GM18508 (cell line): ENCODE results near the gene ZHX3.
"Not testable (repeated sequence)": the region's sequence is repeated elsewhere in the genome, so short reads cannot be mapped to it uniquely, and the experiment has no call there.

Experiments used
- ATAC-seq: cut with Tn5 transposase; IDR thresholded peaks from one replicate; pipeline ENCODE4 v1.9.1; 2021; ENCODE audit warnings: moderate number of reproducible peaks; ENCODE audit not compliant: insufficient read depth, unreplicated experiment

The ZHX3 gene

DNA sequence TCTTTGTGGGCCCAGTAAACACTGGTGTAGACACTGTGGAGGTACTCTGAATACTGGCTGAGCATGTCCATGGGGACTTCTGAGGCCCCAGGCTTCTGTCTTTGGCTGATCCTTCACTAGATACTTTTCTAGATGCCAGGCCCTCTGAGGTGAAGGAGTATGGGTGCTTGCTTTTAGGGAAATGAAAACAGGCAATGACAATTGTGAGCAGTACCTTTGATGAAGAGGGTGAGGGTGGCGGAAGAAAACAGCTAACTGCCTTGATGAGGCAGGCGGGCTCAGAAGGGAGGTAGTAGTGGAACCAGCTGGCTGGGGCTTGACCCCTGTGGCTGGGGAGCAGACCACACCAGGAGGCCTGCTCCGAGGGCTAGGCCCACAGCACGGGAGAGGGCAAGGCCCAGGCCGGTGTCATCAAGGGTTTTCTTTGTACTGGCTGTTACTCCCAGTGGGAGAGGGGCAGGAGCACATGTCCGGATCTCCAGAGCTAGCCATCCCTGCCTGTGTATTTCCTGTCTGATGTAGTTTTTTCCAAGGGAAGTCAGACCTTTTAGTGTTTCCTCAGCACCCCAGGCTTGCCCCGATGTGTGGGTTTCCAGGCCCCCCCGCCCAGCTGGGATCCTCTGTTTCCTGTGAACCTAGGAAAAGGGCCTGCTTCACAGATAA, 176.2 kb downstream of the ZHX3 start:
- no peak for ATAC-seq

DNA sequence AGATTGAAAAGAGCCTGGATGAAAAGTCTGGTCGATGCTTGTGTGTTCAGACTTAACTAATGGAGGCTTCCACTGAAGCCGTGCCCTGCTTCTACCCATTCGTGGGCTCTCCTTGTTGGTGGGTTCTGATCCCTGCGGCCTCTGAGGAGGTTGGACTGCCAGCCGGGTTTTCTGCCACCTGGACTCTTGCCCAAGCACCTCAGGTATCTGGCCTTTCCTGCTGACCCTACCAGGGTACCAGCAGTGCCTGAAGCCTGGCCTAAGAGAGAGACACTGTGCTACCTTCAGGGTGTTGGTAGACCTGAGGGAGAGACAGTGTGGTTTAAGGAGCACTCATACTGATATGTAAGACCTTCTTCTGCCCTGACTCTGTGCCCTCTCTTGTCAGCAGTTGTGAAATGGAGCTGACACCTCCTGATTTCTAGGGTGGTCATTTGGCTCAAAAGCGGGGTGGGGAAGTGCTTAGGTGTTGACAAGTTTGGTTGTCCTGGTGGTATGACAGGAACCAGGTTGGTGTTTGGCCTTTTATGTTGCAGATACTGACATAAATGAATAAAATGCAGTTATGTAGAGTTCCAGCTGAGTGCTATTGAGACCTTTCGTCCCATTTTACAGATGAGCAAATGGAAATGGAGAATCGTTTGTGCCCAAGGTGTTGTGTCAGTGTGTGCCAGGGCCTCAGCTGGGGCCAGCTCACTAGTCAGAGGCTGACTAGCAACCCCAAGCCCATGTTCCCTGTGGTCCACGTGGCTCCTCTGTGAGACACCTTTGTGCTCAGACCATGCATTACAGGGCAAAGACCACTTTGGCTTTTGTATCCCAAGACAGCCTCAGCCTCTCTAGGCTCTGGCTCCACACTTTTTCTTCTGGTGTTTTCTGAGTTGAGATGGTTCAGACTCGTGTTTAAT, 177.1 kb downstream of the ZHX3 start:
- no peak for ATAC-seq

DNA sequence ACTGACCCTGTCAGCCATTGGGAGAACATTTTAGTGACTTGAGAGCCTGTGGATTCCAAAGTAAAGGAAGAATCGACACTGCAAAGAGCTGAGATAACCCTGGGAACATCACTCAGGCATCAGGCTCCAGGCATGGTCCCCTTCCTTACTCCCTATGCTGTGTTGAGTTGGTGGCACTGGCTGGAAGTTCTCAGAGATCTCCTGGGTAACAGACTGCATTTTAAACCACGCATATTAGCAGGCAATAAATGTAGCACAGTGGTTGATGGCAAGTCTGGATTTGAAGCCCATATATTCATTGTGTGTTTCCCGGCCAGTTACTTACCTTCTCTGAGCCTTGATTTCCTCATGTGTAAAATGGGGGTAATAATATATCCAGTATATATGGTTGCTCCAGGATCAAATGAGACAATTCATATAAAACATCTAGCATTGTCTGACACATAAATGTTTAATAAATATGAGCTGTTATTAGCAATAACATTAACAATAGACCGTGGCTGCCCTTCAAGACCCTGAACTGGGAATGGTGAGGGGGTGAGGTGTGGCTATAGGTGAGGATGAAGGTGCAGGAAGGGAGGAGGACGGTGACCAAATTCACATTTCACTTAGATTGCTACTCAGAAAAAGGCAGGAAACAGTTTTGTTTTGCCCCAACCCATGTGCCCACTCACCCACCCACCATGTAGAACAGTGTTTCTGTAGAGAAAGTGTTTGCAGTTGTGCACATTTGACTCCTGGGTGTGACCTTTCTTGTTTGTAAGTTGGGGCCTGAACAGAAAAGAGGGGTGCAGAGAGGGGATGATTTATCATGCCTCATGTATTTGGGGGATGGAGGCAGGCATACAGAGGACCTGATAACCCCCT, 178.1 kb downstream of the ZHX3 start:
- ATAC-seq = no peak

DNA sequence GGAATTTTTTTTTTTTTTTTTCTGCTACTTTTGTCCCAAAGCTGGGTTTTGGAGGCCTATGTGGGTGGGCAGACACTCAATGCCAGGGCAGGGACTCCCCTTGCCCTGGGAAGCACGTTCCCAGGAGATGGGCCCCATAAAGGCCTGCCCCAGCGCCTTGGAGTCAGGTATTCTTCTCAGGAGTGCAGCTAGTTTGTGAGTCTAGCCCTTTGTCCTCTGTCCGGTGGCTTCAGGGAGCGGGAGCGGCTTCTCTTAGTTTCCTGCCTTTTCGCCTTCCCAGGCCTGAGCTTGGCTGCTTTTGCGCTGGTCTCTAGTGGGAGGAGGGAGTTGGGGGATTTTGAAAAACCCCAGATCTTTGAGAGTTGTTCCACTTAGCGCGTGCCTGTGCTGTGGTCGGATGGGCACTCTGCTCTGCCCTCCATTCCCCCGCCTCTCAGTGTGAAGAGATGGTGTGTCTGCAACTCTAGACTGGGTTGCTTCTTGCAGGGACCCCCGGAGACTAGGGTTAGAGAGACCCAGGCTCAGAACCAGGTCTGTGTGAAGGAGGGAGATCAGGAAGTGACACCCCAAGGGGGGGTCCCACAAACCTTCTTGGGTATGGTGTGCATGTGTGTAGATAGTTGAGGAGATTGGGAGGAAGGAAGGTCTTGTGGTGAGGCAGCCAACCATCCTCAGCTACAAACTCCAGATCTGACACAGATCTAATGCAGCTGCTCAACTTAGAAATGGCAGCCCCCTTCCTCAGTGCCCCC, 178.9 kb downstream of the ZHX3 start:
- ATAC-seq = no peak

DNA sequence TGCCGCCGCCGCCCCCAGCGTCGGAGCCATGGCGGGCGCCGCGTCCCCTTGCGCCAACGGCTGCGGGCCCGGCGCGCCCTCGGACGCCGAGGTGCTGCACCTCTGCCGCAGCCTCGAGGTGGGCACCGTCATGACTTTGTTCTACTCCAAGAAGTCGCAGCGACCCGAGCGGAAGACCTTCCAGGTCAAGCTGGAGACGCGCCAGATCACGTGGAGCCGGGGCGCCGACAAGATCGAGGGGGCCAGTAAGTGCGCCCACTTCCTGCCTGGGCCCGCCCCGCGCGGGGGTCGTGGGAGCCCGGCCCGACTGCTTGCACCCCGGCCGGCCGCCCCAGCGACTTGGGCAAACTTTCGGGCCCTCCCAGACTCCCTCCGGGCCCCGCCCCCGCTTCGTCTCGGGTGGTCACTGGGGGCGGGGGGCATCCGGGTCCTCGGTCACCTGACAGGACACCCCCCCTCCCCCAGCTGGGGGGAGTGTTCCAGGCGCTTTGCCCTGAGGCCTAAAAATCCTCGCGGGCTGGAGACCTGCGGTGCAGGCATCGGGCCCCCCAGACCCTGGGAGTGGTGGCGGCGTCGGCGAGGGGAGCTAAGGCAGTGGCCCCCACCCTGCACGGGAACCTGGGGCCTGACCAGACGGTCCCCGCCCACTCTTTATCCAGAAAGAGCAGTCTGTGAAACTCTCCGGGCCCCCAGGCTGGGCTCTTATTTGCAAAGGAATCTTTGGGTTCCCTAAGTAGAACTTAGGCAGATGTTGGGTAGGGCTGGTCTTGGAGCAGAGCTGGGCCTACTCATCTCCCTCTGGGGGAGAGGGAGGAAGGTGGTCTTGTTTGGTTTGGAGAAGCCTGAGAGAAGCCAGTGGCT, 179.7 kb downstream of the ZHX3 start:
- no peak for ATAC-seq

DNA sequence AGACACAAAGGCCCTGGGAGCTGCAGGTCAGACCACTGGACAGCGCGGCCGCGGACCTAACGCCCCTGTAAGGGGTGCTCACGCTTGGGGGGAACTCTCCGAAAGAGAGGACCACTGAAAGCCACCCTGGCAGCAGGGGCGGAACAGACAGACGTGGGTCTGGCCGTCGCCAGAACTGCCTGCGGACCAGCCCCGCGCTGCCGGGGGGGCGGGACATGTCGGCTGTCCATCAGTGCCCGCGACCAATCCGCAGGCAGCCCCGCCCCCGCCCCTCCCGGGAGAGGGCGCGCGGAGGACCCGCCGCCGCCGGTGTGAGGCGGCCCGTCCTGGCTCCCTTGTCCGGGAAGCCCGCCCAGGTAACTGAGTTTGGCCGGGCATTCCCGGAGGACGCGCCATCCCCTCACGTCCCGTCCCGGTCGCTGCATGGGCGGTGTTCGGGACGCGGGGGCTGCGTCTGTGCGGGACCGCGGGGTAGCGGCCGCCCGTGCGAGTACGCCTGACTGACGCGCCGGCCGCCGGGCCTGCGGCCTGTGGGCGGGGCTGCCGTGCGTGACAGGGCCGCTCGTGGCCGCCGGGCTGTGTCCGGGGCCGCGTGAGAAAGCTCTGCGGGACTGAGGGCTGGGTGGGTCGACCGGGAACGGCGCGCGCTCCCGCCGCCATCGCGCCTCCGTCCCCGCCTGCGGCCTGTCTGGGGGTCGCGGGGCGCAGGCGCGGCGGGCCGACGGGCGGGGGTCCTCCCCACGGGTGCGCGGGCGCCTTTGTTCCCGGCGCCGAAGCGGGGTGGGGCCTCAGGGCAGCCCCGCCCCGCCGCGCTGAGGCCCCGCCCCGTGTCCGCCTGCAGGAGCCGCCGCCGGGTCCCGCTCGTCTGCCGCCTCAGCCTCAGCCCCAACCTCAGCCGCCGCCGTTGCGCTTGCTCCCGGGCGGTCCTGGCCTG, 180.6 kb downstream of the ZHX3 start, which contains the start of gene PLCG1:
TSS of gene PLCG1 (plus strand) at position 864 of the 934 bp plus-strand sequence. CDS start 99 bp downstream, outside the sequence.
- ATAC-seq = no peak

DNA sequence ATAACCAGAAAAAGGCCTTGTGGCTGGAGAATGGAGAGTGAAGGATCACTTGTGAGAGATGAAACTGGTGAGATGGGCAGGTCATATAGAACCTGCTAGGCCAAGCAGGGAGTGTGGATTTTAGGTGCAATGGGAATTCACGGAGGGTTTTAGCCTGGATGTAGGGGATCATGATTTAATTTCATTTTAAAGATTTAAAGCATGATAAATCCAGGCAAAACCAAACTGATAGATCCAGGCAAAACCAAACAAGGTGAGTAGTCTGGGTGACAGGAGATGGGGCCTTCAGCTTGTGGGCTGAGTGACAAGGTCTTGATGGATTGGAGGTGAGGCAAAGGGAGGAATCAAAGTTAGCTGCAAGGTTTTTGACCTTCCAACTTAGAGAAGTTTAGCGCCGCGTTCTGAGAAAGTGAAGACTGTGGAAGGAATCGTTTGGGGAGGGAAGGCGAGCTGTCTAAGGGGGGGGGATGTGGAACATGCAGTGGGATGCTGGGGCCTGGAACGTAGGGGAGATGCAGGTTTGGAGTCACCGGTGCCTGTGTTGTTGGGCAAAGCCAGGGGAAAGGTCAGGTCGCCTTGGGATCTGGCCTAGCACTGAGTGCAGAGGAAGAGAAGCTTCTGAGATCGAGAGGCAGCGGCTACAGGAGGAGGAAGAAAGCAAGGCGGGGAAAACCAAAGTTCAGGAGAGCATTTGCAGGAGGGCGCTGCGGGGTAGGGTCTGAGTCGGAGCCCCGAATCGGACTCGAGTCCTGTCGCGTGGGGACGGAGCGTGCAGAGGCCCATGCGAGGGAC, 181.4 kb downstream of the ZHX3 start:
- ATAC-seq = no peak

DNA sequence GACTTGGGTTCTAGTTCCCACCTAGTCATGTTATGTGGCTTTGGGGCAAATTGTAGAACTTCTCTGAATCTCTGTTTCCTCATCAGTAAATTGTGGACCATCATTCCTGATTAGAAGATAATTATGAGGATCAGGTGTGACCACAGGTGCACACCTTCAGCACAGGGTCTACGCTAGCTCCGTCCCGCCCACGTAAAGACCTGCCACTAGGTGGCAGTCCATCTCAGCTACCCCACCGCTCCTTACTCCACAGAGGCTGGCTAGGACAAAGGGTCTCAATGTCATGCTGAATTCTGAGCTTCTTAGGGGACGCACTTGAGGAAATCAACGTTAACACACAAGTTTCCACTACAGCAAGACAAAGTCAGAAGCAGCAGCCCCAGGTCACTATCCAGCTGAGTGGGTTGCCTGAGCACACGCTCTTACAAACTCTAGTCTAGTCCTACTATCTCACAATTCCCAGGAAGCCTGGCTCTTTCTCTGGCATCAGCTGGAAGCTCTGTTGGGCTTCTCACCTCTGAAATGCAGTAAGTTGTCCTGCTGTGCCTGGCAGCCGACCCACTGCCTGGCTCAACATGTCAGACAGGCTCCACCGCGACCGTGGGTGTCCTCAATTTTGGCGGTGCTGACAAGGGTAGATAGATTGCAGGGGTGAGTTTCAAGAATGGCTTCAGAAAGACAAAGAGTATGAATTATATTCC, 182.2 kb downstream of the ZHX3 start:
- no peak for ATAC-seq

DNA sequence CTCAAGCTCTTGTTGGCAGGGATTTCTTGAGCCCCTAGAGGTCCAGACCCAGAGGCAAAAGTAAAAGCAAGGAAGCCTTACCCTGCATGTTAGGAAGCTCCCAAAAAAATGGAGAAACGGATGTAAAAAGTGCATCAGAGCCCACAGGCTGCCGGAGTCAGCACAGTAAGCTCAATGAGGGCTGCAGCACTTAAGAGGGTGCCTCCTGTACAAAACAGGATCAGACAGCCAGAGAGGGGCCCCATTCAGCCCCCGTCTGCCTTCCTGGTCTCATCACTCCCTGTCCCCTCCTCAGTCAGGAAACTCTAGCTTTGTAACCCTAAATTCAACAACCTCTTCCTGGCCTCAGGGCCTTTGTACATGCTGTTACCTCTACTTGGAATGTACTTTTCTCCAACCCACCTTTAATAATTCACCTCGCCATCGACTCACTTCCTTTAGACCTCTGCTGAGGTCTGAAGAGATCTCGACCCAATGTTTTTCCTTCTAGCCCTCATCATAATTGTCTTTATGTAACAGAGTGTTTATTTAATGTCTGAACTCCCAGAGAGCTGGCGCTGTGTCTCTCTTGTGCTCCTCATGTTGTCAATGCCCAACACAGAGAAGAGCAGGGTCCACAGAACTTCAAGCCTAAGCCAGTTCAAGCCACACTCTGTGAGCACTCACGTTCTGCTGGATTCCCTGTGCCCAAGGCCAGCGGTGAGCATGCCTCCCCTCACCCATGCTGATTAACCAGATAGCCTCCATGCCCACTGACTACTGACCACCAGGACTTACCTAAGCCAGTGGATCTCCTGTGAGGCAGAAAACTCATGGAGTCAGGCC, 183.0 kb downstream of the ZHX3 start:
- no peak for ATAC-seq

DNA sequence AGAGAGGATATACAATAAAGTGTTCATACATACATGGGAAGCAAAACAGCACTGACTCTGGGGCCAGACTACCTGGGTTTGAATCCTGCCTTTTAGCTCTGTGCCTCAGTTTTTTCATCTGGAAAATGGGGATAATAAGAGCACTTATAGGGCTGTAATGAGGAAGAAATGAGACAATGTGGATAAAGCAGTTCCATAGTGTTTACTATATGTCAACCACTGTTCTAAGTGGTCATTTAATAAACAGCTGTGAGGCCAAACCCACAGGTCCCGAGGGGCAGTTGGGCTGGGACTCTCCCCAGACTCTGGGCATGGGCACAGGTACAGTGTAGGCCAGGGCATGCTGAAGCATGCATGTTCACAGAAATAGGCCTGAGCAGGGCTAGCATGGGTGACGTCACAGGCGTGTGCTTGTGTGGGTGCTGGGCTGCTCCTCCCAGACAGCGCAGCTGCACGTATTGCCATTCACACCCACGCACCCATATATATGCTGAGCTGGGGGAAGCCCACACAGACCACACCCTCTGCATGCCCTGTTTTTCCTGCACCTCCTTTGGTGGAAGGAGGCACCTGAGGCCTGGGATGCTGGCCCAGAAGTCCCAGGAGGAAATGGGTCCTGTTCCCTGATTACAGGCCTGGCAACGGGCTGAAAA, 183.7 kb downstream of the ZHX3 start:
- ATAC-seq = no peak

DNA sequence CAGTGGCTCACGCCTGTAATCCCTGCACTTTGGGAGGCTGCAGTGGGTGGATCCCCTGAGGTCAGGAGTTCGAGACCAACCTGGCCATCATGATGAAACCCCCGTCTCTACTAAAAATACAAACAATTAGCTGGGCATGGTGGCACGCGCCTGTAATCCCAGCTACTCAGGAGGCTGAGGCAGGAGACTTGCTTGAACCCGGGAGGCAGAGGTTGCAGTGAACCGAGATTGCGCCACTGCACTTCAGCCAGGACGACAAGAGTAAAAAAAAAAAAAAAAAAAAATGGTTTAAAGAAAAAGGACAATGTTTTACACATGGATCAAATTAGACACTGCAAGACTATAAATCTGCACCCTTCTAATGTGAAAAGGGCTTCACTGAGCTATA, 185.1 kb downstream of the ZHX3 start:
- not testable (repeated sequence) for ATAC-seq

DNA sequence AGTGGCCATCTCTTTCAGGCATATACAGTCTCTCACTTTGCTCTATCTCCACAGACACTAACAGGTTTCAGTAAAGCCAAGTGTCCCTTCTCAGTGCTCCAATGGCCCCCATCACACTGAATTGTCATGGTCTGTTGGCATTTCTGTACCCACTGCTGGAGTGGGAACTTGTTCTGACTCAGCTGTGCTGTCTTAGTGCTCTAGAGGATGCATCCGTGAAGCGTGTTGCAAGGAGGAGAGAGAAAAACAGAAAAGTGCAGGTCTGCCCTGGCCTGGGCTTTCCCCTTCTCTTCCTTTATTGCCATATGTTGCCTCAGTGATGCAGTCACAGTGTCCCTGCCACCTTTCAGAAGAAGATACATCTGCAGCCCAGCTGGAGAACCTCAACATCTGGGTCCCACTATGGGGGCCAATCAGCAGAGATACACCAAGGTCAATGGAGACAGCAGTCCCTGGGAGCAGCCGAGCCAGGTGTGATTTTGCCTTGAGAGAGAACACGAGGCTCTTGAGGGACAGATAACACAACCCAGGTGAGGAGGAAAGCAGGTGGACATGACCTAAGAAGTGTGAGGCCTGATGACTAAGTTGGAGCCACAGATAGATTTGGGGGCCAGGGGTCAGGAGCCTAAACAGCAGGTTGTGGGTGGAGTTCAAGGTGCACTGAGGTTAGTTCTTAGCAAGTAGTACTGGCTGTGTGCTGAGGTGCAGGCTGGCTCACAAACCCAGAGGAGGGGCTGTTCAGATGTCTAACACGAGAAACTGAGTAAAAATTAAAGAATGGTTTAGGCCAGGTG, 185.7 kb downstream of the ZHX3 start:
- ATAC-seq = no peak
